Erythroblast (primary cell): ENCODE data around the gene CARNS1.

Experiments
- DNase-seq, 2 experiments: peaks; one replicate each; lab custom pipeline; 2025; lab: John Stamatoyannopoulos, UW
- GATA1 ChIP-seq: IDR thresholded peaks from 2 replicates; pipeline ENCODE4 v1.6.1; 2011; ENCODE audit warnings: low read depth, mild to moderate bottlenecking, control low read depth, low read length, moderate library complexity
- POLR2A ChIP-seq: IDR thresholded peaks from 2 replicates; pipeline ENCODE4 v1.6.1; 2011; ENCODE audit warnings: mild to moderate bottlenecking, low read length

The CARNS1 gene

DNA sequence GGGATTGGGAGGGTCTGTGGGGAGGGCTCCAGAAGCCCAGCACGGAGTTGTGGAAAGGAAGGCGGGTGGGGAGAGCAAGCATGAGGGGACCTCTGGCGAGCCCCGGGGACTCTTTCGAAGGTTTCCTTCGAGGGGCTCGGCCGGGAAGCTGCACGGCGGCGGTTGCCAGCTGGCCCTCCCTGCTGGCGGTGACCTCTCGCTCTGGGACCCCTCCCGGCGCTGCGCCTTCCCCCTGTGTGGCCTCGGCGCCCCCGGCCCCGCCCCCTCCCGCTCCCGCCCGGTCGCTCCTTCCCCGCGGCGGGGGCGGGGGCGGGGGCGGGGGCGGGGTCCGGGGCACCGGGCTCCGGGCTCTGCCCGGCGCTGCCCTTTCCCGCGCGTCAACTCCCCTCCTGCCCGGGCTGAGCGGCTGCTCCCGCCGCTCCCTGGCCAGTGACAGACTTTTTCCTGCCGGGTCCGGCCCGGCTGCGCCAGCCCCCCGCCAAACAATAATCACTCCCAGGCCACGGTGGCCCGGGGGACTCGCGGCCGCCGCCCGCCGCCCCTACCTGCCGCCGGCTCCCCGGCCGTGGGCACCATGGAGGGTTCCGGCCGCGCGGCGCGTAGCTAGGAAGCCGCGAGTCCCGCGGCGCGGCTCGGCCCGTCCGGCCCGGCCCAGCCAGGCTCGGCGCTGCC lies 43.0 kb upstream of the CARNS1 start:
- DNase-seq = peak; percentile 28 to 47
- TF ChIP-seq GATA1 (no peak), POLR2A (no peak)

DNA sequence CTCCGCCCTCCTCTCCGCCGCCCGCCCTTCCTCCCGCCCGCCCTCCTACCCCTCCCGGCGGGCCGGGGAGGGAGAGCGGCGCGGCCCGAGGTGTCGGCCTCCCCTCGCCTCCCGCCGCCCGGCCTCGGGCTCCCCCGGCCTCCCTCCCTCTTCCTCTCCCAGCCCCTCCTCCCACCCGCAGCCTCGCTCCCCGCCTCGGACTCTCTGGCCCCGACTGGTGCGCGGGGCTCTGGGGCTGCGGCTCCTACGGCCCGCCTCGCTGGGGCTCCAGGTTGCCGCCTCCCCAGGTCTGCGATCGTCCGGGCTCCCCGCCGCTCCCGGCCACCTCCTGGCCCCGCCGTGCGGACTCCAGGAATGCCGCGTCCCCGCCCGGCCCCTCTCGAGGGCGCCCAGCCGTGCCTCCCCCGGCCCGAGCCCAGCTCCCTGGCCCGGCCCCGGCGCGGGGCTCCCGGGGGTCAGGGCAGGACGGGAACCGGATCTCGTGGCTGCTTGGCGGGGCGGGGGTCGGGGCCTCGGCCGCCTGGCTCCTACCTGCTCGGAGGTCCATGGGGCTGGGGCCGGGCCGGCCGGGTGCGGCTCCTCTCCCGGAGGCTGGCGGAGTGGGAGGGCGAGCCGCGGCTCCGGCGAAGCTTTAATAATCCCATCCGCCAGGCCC lies 42.4 kb upstream of the CARNS1 start, which contains the start of gene CLCF1:
Gene CLCF1 (minus strand): TSS at position 606 of the 655 bp plus-strand sequence. CDS start 59 bp downstream, at position 547.
- peak; percentile 58 to 74 for DNase-seq
- no peak for TF ChIP-seq GATA1
- no peak for TF ChIP-seq POLR2A

DNA sequence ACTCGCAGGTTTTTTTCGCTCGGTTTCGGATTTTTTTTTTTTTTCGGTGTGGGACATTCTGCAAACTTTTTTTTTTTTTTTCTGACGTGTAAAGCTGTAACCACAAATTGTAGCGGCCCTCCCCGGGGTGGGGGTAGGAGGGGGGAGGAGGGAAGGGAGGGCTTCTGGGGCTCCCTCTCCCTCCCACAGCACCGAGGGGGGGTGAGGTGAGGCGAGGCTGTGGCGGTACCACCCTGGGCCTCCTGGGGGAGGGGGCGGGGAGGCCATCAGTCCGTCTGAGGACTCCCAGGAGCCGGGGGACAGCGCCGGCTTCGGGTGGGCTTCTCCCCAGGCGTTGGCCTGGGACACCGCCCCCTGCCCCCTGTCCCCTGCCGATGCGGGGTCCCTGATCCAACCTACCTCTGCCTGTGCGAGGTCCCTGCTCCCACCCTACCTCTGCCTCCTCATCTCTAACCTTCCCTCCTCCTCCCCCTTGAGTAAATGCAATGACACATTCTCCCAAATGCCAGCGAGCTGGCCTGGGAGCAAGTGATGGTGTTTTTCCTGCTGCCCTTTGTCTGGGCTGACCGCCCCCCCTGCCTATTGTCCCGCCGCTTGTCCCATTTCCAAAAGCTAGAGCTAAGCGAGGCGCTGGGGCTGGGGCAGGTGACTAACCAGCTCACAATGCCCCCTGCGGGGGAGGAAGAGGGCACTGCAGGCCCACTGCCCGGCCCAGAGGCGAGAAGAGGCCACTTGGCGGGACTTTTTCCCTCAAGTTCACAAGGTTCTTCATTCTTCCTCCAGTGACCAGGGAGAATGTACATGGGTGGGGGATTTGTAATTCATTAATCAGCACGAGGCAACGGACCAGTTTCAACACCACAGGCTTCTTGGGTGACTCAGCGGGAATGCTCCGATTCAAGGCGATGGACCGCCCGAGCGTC lies 41.6 kb upstream of the CARNS1 start:
- DNase-seq = peak; percentile 79 to 86
- TF ChIP-seq GATA1 (no peak), POLR2A (no peak)

DNA sequence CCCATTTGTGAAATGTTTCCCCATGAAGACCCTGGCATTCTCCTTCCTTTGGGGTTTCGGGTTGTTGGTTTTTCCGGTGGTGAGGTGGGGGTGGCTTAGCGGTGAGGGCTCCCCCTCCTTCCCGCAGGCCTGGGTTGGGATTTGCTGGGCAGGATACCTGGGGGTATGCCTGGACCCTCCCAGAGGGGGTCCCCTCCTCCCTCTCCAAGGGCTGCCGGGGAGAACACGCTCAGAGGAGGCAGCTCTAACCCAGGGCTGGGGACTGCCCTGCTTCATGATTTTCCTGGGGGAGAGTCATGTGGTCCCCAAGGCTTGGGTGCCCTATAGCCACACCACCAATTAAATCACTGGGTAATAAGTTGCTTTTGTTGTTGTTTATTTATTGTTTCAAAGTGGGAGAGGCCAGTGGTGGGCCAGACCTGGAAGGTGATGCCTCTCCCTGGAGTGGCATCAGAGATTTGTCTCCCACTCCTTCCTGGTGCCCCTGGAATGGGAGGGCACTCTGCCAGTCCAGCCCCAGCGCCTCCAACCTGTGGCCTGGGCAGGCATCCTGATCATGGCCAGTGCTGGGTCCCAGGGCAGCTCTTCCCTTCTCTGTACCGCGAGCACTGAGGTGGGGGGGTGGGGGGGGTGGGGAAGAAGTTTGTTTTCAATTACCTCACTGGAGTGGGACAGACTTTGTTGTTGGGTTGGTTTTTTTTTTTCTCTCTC lies 40.8 kb upstream of the CARNS1 start:
- DNase-seq = no peak
- no peak for TF ChIP-seq GATA1
- TF ChIP-seq POLR2A = no peak

DNA sequence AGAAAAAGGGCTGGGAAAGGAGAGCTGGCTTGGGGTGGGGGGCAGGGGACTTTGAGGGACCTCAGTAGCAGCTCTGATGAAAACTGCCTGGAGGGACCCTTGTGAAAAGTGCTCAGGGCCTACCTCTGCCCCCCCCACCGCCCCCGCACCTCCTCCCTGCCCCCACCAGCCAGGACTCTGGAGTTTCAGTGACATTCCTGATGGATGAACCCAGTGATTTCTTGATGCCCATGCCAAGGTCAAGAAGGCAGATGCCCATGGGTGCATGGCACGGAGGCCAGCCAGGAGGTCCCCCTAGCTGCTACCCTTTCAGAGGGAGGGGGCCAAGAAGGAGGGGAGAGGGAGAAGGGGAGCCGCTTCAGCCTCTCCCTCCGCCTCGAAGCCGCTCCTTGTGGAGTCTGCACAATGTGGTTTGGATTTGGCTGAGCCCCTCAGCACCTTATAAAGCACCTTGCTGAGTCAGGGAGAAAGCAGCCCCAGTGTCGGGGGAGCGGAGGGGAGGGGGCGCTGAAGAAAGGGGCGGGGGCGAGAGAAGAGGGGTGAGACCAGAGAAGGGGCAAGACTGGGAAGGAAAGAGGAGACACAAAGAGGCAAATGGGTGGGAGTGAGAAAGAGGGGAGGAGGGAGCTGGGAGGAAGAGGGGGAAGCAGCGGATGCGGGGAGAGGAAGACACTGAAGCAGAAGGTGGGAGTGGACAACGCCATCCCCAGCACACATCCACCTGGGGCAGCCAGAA lies 40.0 kb upstream of the CARNS1 start:
- TF ChIP-seq POLR2A (no peak), GATA1 (no peak)
- no peak for DNase-seq

DNA sequence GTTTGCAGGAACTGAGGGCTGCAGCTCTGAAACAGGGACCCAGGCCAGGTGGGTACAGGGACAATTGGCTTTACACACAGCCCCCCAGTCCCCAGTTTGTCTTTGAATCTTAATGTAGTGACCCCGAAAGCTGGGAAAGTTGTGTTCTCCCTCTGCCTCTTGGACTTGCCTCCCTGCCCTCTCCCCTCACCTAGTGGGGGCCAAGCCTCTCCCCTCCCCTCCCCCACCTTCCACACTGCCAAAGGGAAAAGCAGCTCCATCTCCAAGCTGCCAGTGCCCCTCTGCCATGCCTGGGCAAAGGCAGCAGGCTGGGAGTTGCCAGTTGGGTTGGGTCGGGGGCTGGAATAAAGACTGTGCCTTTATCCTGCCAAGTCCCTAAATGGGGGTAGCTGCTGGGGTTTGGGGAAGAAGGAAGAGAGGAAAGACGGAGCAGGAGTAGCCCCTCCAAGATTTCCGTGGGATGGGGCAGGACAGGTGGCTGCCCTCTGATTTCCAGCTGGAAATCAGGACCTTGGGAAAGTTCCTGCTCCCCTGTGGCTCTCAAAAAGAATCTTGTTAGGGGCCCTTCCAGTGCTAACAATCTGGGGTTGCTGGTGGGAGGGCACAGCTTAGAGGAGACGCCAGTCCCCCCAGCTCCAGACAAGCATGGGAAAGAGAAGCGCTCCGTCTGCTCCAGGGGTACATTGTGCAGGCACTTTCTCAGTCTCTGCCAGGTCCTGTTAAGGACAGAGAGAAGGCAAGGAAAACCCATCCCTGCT lies 39.2 kb upstream of the CARNS1 start:
- TF ChIP-seq GATA1 (no peak), POLR2A (no peak)
- DNase-seq = no peak

DNA sequence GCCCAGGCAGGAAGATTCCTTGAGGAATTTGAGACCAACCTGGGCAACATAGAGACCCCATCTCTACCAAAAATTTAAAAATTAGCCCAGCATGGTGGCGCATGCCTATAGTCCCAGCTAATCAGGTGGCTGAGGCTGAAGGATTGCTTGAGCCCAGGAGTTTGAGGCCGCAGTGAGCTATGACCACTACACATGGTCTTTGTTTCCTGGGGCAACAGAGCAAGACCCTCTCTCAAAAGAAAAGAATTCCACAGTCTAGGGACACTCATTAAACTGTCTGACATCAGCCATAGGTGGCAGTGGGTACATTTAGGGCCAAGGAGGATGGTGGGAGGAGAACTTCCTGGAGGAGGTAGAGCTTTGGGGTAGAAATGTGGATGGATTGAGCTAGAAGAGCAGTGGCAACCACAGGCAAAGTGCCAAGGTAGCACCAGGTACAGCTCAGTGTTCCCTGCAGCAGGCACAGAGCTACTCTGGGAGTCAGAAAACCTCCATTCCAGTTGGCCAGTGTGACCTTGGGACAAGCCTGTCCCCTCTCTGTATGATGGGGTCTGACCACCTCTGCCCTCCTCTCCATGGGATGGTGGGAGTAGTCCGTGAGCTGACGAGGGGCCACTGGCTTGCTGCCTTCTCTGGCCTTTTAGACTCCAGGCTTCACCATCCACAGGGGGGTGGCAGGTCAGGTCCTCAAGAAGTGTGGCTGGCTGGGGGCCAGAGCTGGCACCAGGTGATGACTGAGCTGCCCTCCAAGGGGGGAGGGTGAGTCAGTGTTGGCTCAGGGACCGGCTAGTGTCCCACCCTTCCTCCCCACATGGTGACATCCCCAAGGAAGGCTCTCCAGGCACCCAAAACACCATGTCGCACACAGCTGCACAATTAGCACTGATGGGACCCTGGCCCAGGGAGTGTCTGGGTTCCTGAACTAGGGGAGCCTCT lies 38.3 kb upstream of the CARNS1 start:
- TF ChIP-seq GATA1 (no peak), POLR2A (no peak)
- no peak for DNase-seq

DNA sequence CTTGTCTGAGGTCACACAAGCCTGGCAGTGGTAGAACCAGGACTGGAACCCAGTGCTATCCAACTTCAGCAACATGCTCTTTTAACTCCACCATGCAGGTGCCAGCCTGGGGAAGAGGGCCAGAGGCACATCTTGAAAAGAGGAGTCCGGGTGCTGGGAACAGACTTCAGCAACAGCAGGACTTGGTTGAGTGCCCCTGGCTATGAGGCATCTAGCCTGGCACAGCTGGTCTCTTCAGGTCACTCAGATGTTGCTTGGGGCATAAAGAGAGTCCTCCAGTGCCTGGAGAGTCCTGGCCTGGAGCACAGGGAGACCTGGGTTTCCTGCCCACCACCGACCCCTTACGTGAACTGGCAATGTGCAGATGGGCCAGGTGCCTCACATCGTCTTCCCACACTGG lies 36.9 kb upstream of the CARNS1 start:
- DNase-seq = no peak
- TF ChIP-seq GATA1 = no peak
- TF ChIP-seq POLR2A = no peak

DNA sequence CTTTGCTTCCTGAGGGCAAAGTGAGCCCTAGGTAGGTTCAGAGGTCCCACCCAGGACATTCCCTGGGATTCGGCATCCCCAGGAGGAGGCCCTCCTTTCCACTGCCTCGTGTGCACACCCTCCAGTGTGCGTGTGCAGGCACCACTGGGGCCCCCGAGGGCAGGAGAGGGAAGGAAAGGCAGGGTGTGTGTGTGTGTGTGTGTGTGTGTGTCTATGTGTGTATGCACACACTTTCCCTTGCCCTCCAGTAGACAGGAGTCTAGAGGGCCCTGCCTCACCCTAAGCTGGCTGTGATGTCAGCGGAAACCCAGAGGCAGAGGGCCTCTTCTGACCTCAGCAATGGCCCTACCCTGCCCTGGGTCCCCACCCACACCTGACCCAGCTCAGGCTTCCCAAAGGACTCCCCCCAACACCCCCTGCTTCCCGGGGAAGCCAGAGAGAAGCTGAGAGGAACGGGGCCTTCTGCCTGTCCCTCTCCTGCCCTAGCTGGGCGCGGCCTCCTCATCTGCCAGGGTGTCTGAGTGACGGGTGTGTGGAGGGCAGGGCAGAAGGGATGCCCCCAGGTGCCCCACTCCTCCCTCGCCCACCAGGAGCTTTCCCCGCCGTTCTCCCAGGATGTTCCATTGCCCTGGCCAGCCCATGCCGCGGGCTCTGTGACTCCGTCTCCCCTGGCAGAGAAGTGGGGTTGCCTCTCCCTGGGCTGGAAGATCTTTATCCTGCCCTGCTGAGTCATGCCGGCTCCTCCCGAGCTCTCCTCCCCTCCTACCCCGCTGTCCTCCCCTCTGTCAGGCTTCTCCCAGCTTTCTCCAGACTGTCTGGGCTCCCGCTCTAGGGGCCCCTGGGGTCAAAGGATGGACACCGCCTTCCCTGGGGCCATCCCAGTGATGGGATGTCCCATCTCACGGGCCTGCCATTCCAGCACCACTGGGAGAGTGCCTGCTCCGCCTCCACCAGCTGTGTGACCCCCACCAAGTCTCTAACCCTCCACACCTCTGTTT lies 36.1 kb upstream of the CARNS1 start:
- DNase-seq = peak; percentile 50 to 76
- TF ChIP-seq GATA1 = no peak
- TF ChIP-seq POLR2A = no peak
